ENCODE data around the gene TIAL1. TPM values are rescaled to one million over a fixed set of nuclear protein-coding genes. Genes with fewer than 3 reads are reported as not detected.
"Not testable (repeated sequence)": the region's sequence is repeated elsewhere in the genome, so short reads cannot be mapped to it uniquely, and the experiment has no call there.

The TIAL1 gene
- total and polyA plus RNA-seq, 4 donors, result 19.7 to 28.7 (median 23.4) TPM

DNA sequence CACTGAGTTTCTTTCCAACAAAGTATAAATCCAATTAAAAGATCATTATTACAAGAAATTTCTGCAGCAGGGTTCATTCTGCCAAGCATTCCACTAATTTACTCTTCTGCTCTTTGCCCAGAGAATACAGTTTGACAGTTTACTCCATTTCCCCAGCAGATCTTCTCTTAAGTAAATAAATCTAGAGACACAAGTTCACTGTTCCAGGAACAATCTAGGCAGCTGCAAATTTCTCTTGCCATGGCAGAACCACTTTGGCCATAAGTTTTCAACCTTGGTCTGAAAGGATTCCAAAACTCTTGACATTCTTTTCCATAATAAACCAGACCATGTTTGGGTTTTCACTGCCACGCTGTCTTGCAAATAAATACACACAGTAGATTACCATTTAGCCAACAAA lies 65.7 kb downstream of the TIAL1 start:
- Histone ChIP-seq H3K9ac (ENCODE audit: low read depth in 1 of 2, low read length in 2 of 2) (no peak overlapping the region), H3K27me3 (ENCODE audit: control insufficient read depth in 4 of 4, insufficient read depth in 4 of 4, low read length in 3 of 4) (no peaks in the 10 kb centered on the region), H3K4me3 (ENCODE audit: low read depth in 1 of 3, low read length in 3 of 3) (no peak overlapping the region), H3K9me3 (ENCODE audit: control insufficient read depth in 4 of 4, low read length in 3 of 4) (no peaks in the 10 kb centered on the region), H3K36me3 (ENCODE audit: control insufficient read depth in 4 of 4, insufficient read depth in 3 of 4, low read depth in 1 of 4, low read length in 3 of 4) (peaks cover 0 to 2% (median 0%) of the 10 kb centered on the region in 4 donors), H3K4me1 (ENCODE audit: control insufficient read depth in 4 of 4, insufficient read depth in 4 of 4, low read length in 3 of 4) (no peaks in the 10 kb centered on the region), H3K27ac (ENCODE audit: low read depth in 1 of 2, low read length in 2 of 2) (no peak overlapping the region)
- TF ChIP-seq HNF4A (conservative IDR thresholded peaks at IDR 0.05) (no peak), RXRA (IDR thresholded peaks at IDR 0.05) (no peak), GABPA (IDR thresholded peaks at IDR 0.05 in 1 of 2, conservative IDR thresholded peaks at IDR 0.05 in 1 of 2) (no peak), YY1 (IDR thresholded peaks at IDR 0.05) (no peak), ZBTB33 (IDR thresholded peaks at IDR 0.05) (no peak), RAD21 (IDR thresholded peaks at IDR 0.05) (no peak), FOXA1 (IDR thresholded peaks at IDR 0.05) (no peak)
- TF ChIP-seq, protein P1, sequence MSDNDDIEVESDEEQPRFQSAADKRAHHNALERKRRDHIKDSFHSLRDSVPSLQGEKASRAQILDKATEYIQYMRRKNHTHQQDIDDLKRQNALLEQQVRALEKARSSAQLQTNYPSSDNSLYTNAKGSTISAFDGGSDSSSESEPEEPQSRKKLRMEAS (IDR thresholded peaks at IDR 0.05), result no peak
- TF ChIP-seq, protein P2, sequence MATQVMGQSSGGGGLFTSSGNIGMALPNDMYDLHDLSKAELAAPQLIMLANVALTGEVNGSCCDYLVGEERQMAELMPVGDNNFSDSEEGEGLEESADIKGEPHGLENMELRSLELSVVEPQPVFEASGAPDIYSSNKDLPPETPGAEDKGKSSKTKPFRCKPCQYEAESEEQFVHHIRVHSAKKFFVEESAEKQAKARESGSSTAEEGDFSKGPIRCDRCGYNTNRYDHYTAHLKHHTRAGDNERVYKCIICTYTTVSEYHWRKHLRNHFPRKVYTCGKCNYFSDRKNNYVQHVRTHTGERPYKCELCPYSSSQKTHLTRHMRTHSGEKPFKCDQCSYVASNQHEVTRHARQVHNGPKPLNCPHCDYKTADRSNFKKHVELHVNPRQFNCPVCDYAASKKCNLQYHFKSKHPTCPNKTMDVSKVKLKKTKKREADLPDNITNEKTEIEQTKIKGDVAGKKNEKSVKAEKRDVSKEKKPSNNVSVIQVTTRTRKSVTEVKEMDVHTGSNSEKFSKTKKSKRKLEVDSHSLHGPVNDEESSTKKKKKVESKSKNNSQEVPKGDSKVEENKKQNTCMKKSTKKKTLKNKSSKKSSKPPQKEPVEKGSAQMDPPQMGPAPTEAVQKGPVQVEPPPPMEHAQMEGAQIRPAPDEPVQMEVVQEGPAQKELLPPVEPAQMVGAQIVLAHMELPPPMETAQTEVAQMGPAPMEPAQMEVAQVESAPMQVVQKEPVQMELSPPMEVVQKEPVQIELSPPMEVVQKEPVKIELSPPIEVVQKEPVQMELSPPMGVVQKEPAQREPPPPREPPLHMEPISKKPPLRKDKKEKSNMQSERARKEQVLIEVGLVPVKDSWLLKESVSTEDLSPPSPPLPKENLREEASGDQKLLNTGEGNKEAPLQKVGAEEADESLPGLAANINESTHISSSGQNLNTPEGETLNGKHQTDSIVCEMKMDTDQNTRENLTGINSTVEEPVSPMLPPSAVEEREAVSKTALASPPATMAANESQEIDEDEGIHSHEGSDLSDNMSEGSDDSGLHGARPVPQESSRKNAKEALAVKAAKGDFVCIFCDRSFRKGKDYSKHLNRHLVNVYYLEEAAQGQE (IDR thresholded peaks at IDR 0.05), result no peak
- 63% methylated on average over 1 of the region's 1 CpG for WGBS
- no peak for DNase-seq (ENCODE audit: low spot score)

- not testable (repeated sequence) for H3K4me1 ChIP-seq (ENCODE audit: control insufficient read depth in 4 of 4, insufficient read depth in 4 of 4, low read length in 3 of 4); H3K4me3 ChIP-seq (ENCODE audit: low read depth in 1 of 3, low read length in 3 of 3); H3K9me3 ChIP-seq (ENCODE audit: control insufficient read depth in 4 of 4, low read length in 3 of 4); H3K27me3 ChIP-seq (ENCODE audit: control insufficient read depth in 4 of 4, insufficient read depth in 4 of 4, low read length in 3 of 4); H3K27ac ChIP-seq (ENCODE audit: low read depth in 1 of 2, low read length in 2 of 2); H3K9ac ChIP-seq (ENCODE audit: low read depth in 1 of 2, low read length in 2 of 2); DNase-seq (ENCODE audit: low spot score); H3K36me3 ChIP-seq (ENCODE audit: control insufficient read depth in 4 of 4, insufficient read depth in 3 of 4, low read depth in 1 of 4, low read length in 3 of 4)
- 88% methylated on average over 8 of the region's 8 CpGs for WGBS
Observed at GRCh38 chr10:119528663-119529237, 68.0 kb downstream of the TIAL1 start.

DNA sequence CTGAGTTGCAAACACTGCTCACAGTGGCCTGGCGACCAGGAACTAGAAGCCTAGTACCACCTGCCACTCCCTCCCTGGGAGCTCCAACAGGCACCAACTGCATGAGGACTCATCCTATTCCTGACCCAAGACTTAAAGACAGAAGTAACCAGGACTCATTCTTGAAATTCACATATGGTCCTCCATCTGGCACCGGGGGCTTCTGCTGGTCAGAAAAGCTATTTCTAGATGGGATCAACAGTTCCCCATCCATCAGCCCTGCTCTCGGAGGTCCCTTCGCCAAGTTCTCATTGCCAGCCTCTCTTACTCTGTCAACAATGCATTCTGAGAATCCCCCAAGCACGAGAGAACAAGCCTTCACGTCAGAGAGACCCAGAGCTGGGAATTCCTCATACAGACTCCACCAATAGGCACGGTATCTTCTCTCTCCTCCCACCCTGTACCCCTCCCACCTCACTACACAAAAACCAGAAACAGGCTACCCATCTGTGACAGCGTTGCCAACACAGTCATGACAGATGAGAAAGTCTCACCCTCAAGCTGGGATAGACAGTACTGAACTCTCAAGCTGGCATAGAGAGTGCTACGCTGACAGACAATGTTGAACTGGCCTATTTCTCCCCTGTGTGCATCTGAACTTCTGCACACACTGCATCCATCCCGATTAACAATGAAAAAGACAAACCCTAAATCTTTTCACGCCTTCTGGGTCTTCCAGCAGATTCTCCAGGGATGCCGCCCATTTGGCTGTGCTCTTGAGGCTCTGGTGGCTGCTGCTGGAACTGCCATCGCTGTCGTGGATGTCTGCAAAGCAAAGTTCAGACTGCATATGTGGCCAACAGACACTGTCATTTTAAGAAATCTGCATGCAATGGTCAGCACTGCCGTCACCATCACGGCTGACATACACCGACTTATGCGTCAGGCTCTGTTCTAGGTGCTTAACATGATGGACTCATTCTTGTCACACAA lies 69.9 kb downstream of the TIAL1 start:
- Histone ChIP-seq H3K4me1 (ENCODE audit: control insufficient read depth in 4 of 4, insufficient read depth in 4 of 4, low read length in 3 of 4) (no peaks in the 10 kb centered on the region), H3K27ac (ENCODE audit: low read depth in 1 of 2, low read length in 2 of 2) (no peak overlapping the region), H3K27me3 (ENCODE audit: control insufficient read depth in 4 of 4, insufficient read depth in 4 of 4, low read length in 3 of 4) (no peaks in the 10 kb centered on the region), H3K4me3 (ENCODE audit: low read depth in 1 of 3, low read length in 3 of 3) (no peak overlapping the region), H3K36me3 (ENCODE audit: control insufficient read depth in 4 of 4, insufficient read depth in 3 of 4, low read depth in 1 of 4, low read length in 3 of 4) (peaks cover 0 to 2% (median 0%) of the 10 kb centered on the region in 4 donors), H3K9ac (ENCODE audit: low read depth in 1 of 2, low read length in 2 of 2) (no peak overlapping the region), H3K9me3 (ENCODE audit: control insufficient read depth in 4 of 4, low read length in 3 of 4) (no peaks in the 10 kb centered on the region)
- no peak for DNase-seq (ENCODE audit: low spot score)
- WGBS, result 80% methylated on average over 18 of the region's 18 CpGs
- TF ChIP-seq RAD21 (IDR thresholded peaks at IDR 0.05) (no peak), TAF1 (conservative IDR thresholded peaks at IDR 0.05) (no peak), HNF4G (IDR thresholded peaks at IDR 0.05) (no peak), EGR1 (IDR thresholded peaks at IDR 0.05; ENCODE audit: low read depth in 2 of 2) (no peak), FOXA1 (IDR thresholded peaks at IDR 0.05) (no peak), RXRA (IDR thresholded peaks at IDR 0.05) (no peak), NR2F2 (IDR thresholded peaks at IDR 0.05) (no peak)
